Ovary (tissue), 9 donors: ENCODE measurements around the gene CTBP2. TPM values are rescaled to one million over a fixed set of nuclear protein-coding genes. Genes with fewer than 3 reads are reported as not detected.

Experiments used
- DNase-seq, 5 donors: peaks; one replicate each; pipeline ENCODE4 v3.0.0-alpha.2; 2019 to 2020
- H3K27ac ChIP-seq, 2 donors: fragments of 200-600 bp; one replicate each; pipeline versions ENCODE4 v1.5.1 to v1.8.0; 2019 to 2022
- H3K27me3 ChIP-seq: fragments of 200-600 bp; one replicate; pipeline ENCODE4 v1.8.0; 2022
- H3K36me3 ChIP-seq: fragments of 200-600 bp; sonication (generic); one replicate; pipeline ENCODE4 v1.5.1; 2019
- H3K4me1 ChIP-seq: one replicate; pipeline ENCODE4 v1.8.1; 2013; ENCODE audit warnings: mild to moderate bottlenecking, moderate library complexity; ENCODE audit not compliant: insufficient read depth
- H3K4me3 ChIP-seq: fragments of 200-600 bp; sonication (generic); one replicate; pipeline ENCODE4 v1.5.1; 2017
- H3K9me3 ChIP-seq, 2 donors: fragments of 200-600 bp in 1 of 2; sonication (generic) in 1 of 2; one replicate each; pipeline versions ENCODE4 v1.5.1 to v1.8.1; 2013 to 2019; ENCODE audit warnings: mild to moderate bottlenecking in 1 of 2, moderate library complexity in 1 of 2
- CTCF ChIP-seq, 3 donors: fragments of 450-650 bp in 2 of 3; fragments of 200-600 bp in 1 of 3; IDR thresholded peaks; one replicate each; pipeline versions ENCODE4 v1.5.1 to v1.8.0; 2016 to 2022; ENCODE audit warnings: antibody characterized with exemption in 3 of 3, mild to moderate bottlenecking in 1 of 3
- EP300 ChIP-seq: sonication (generic); formaldehyde crosslinking; IDR thresholded peaks from one replicate; pipeline ENCODE4 v1.6.1; 2017; ENCODE audit warnings: antibody characterized with exemption
- POLR2A ChIP-seq: fragments of 450-650 bp; IDR thresholded peaks from one replicate; pipeline ENCODE4 v1.6.1; 2017; ENCODE audit warnings: antibody characterized with exemption, mild to moderate bottlenecking, moderate library complexity
- WGBS, 3 donors: extraction: QIAGEN DNeasy Blood & Tissue Kit in 1 of 3; methylation state at CpG; one replicate each; pipeline versions ENCODE4 v1.1.5 to v1.1.7; 2013 to 2017; 5-methylcytosine and 5-hydroxymethylcytosine counted together
- intact Hi-C, 4 donors: fragments of 100-400 bp; cut with DNase I; formaldehyde crosslinking; loops; one replicate each; pipeline versions ENCODE4 v1.11.0 to v1.15.1; 2022 to 2023
- polyA plus RNA-seq, 2 donors: library from polyadenylated mRNA; stranded (reverse); fragments of 200-250 nt in 1 of 2; fragments of 350-450 nt in 1 of 2; fragmentation: Illumina TruSeq in 1 of 2; extraction: RNeasy Lipid Tissue Mini Kit (QIAGEN cat#74804) in 1 of 2; gene quantifications; one replicate each; pipeline ENCODE4 v1.2.3, GENCODE V29; 2013 to 2014
- total RNA-seq, 7 donors: library from RNA; depleted of rRNA in 2 of 7; stranded (reverse); fragments of >200 nt in 2 of 7; fragmentation: NEBNext Ultra II Directional in 3 of 7; extraction: Animal tissue kit (Norgen Biotek cat#: 25700) in 3 of 7; gene quantifications; one replicate each; pipeline versions ENCODE4 v1.1.0 to v1.2.4, GENCODE V29; 2016 to 2023
- donor health status: DM: no; HTN: no; CAD: no; lungs with moderate emphysema.
- donor health status: DM: no; HTN: no; CAD: no.
- donor health status: Bipolar disorder and iron deficiency.
- donor health status: DM: yes; HTN: yes; CAD: no.
- donor health status: DM: no; HTN: no; CAD: no.
- donor health status: DM: yes; HTN: yes; CAD: no.

Gene CTBP2
- total and polyA plus RNA-seq, 9 donors = 25.3 to 107 (median 69.5) TPM

- Histone ChIP-seq H3K4me1 (peaks cover 4% of the 10 kb centered on the region), H3K36me3 (no peaks in the 10 kb centered on the region), H3K4me3 (no peak overlapping the region), H3K27me3 (no peaks in the 10 kb centered on the region), H3K27ac (no peak overlapping the region), H3K9me3 (no peaks in the 10 kb centered on the region)
- no peak for TF ChIP-seq POLR2A
- no peak for TF ChIP-seq CTCF (IDR thresholded peaks at IDR 0.05)
- no peak for TF ChIP-seq EP300
- intact Hi-C loops = no loop called here
- DNase-seq = no peak
Measured at GRCh38 chr10:125073996-125074395, 86.4 kb downstream of the CTBP2 start.

GRCh38 chr10:125072794-125073193 lies 87.6 kb downstream of the CTBP2 start:
- H3K27me3 ChIP-seq = no peaks in the 10 kb centered on the region
- H3K4me1 ChIP-seq = peaks cover 10% of the 10 kb centered on the region
- intact Hi-C loops = no loop called here
- no peaks in the 10 kb centered on the region for H3K36me3 ChIP-seq
- DNase-seq = peak in 1 of 5 donors; percentile 7
- no peak overlapping the region for H3K27ac ChIP-seq
- H3K4me3 ChIP-seq = no peak overlapping the region
- no peak for TF ChIP-seq CTCF (IDR thresholded peaks at IDR 0.05)
- TF ChIP-seq POLR2A = no peak
- TF ChIP-seq EP300 = no peak
- 84 to 88% (median 87%) methylated on average over 4 of the region's 4 CpGs for WGBS, 3 donors
- H3K9me3 ChIP-seq = no peaks in the 10 kb centered on the region

- no peak for TF ChIP-seq CTCF (IDR thresholded peaks at IDR 0.05)
- TF ChIP-seq EP300 = no peak
- TF ChIP-seq POLR2A = no peak
- Histone ChIP-seq H3K27me3 (no peaks in the 10 kb centered on the region), H3K36me3 (no peaks in the 10 kb centered on the region), H3K4me3 (no peak overlapping the region), H3K4me1 (peaks cover 10% of the 10 kb centered on the region), H3K27ac (no peak overlapping the region), H3K9me3 (no peaks in the 10 kb centered on the region)
- peak in 1 of 5 donors; percentile 21 for DNase-seq
- intact Hi-C loops = no loop called here
- 87 to 94% (median 88%) methylated on average over 11 of the region's 11 CpGs for WGBS, 3 donors
Measured at GRCh38 chr10:125071008-125071407, 89.4 kb downstream of the CTBP2 start.

- Histone ChIP-seq H3K4me1 (peaks cover 24% of the 10 kb centered on the region), H3K36me3 (no peaks in the 10 kb centered on the region), H3K4me3 (no peak overlapping the region), H3K9me3 (no peaks in the 10 kb centered on the region), H3K27ac (no peak overlapping the region), H3K27me3 (no peaks in the 10 kb centered on the region)
- TF ChIP-seq CTCF (IDR thresholded peaks at IDR 0.05) (no peak), POLR2A (no peak), EP300 (no peak)
- DNase-seq = no peak
- WGBS, 3 donors = 51 to 68% (median 51%) methylated on average over 2 of the region's 2 CpGs
- intact Hi-C loops = loop anchor here in 2 of 4 donors (10.0 kb wide), 3 partner anchors 76 to 534 kb away; no protein-coding TSS in a partner anchor
Measured at GRCh38 chr10:125068406-125068805, 92.0 kb downstream of the CTBP2 start.
